Endothelial cell of umbilical vein (primary cell): ENCODE results near the gene FHIP2A. TPM values are rescaled to one million over a fixed set of nuclear protein-coding genes. Genes with fewer than 3 reads are reported as not detected.

ENCODE experiments used
- BruUV-seq: library from RNA; stranded (reverse); fragments of 400-500 nt; replicated peaks from 2 replicates; lab custom pipeline; 2021; lab: Mats Ljungman, UMichigan
- CTCF ChIA-PET: fragments of 300-600, 350-600 bp; sonication (Branson Sonifier 250); formaldehyde crosslinking; loops from one replicate; lab custom pipeline; 2021; ENCODE audit warnings: antibody characterized with exemption, inconsistent platforms; lab: Charles Lee
- POLR2A ChIA-PET: fragments of 300-600, 350-600 bp; sonication (Branson Sonifier 250); formaldehyde crosslinking; loops from one replicate; lab custom pipeline; 2021; ENCODE audit warnings: antibody characterized with exemption, inconsistent platforms; lab: Charles Lee
- DNase-seq: peaks from one replicate; pipeline ENCODE4 v3.0.0-alpha.2; 2011; ENCODE audit warnings: low read depth, low spot score
- FAIRE-seq: peaks from 2 replicates; lab custom pipeline; 2011; peaks lifted over from hg19 to GRCh38; lab: Jason Lieb, UNC
- H2AFZ ChIP-seq: 2 replicates; pipeline ENCODE4 v1.6.0; 2012; ENCODE audit warnings: low read depth, low read length, control low read depth, inconsistent platforms
- H3K27ac ChIP-seq: 2 replicates; pipeline ENCODE4 v1.5.1; 2011; ENCODE audit warnings: low read depth, mild to moderate bottlenecking, control low read depth, low read length, moderate library complexity; ENCODE audit not compliant: insufficient read depth
- H3K27me3 ChIP-seq, 2 experiments: 2 replicates each; pipeline versions ENCODE4 v1.6.0 to v1.6.1; 2011; ENCODE audit warnings: low read length in 2 of 2, mixed read lengths in 1 of 2; ENCODE audit not compliant: control insufficient read depth in 2 of 2, insufficient read depth in 2 of 2
- H3K36me3 ChIP-seq, 2 experiments: 2 replicates in 1 of 2; 3 replicates in 1 of 2; pipeline ENCODE4 v1.5.1; 2011; ENCODE audit warnings: low read length in 2 of 2, mild to moderate bottlenecking in 1 of 2, moderate library complexity in 1 of 2; ENCODE audit not compliant: control insufficient read depth in 2 of 2, insufficient read depth in 2 of 2; ENCODE audit errors: extremely low read depth in 1 of 2
- H3K4me1 ChIP-seq: 3 replicates; pipeline ENCODE4 v1.5.1; 2011; ENCODE audit warnings: mild to moderate bottlenecking, low read length; ENCODE audit not compliant: control insufficient read depth, insufficient read depth; ENCODE audit errors: extremely low read depth
- H3K4me2 ChIP-seq: 2 replicates; pipeline ENCODE4 v1.6.1; 2011; ENCODE audit warnings: low read length, control low read depth, mixed read lengths; ENCODE audit not compliant: insufficient read depth
- H3K4me3 ChIP-seq, 3 experiments: fragments of 200-600 bp in 1 of 3; sonication (generic), shearing (Covaris generic) in 1 of 3; replicated peaks in 1 of 3; 2 replicates each; pipeline ENCODE4 v1.5.1; 2011 to 2016; ENCODE audit warnings: control low read depth in 3 of 3, low read length in 3 of 3, mild to moderate bottlenecking in 2 of 3, inconsistent platforms in 1 of 3, low read depth in 1 of 3, moderate library complexity in 1 of 3; ENCODE audit not compliant: insufficient read depth in 1 of 3
- H3K79me2 ChIP-seq: 2 replicates; pipeline ENCODE4 v1.6.0; 2012; ENCODE audit warnings: low read length, inconsistent platforms; ENCODE audit not compliant: control insufficient read depth, insufficient read depth
- H3K9ac ChIP-seq: replicated peaks from 2 replicates; pipeline ENCODE3; 2011; ENCODE audit warnings: low read length, control low read depth; ENCODE audit not compliant: insufficient read depth; ENCODE audit errors: extremely low read depth
- H3K9me1 ChIP-seq: replicated peaks from 3 replicates; pipeline ENCODE4 v1.6.0; 2011; ENCODE audit warnings: mild to moderate bottlenecking, low read length; ENCODE audit not compliant: control insufficient read depth, insufficient read depth; ENCODE audit errors: extremely low read depth
- H3K9me3 ChIP-seq: replicated peaks from 2 replicates; pipeline ENCODE4 v1.5.1; 2012; ENCODE audit warnings: low read length, inconsistent platforms; ENCODE audit not compliant: control insufficient read depth, insufficient read depth
- H4K20me1 ChIP-seq: replicated peaks from 2 replicates; pipeline ENCODE3; 2011; ENCODE audit warnings: mild to moderate bottlenecking, low read length; ENCODE audit not compliant: control insufficient read depth, insufficient read depth; ENCODE audit errors: extremely low read depth
- EZH2 ChIP-seq: IDR thresholded peaks from 2 replicates; pipeline ENCODE4 v1.6.1; 2012; ENCODE audit warnings: borderline replicate concordance, low read depth, mild to moderate bottlenecking, moderate library complexity, low read length, inconsistent platforms; ENCODE audit not compliant: severe bottlenecking
- FOS ChIP-seq: IDR thresholded peaks from 2 replicates; pipeline ENCODE4 v1.6.1; 2011; ENCODE audit warnings: mild to moderate bottlenecking, low read length, moderate library complexity, borderline replicate concordance; ENCODE audit not compliant: insufficient read depth
- GATA2 ChIP-seq: IDR thresholded peaks from 2 replicates; pipeline ENCODE4 v1.7.0; 2011; ENCODE audit warnings: low read depth, mild to moderate bottlenecking, moderate library complexity, mixed read lengths, low read length; ENCODE audit not compliant: insufficient read length, insufficient read depth
- JUN ChIP-seq: IDR thresholded peaks from 2 replicates; pipeline ENCODE4 v1.6.1; 2011; ENCODE audit warnings: borderline replicate concordance, low read depth; ENCODE audit not compliant: insufficient read length, insufficient read depth
- MYC ChIP-seq: IDR thresholded peaks from one replicate; pipeline ENCODE4 v1.6.1; 2011; ENCODE audit warnings: mild to moderate bottlenecking, low read depth, low read length
- POLR2A ChIP-seq: IDR thresholded peaks from 2 replicates; pipeline ENCODE4 v1.6.1; 2012; ENCODE audit warnings: low read depth, mild to moderate bottlenecking, control low read depth, low read length
- POLR2AphosphoS5 ChIP-seq: IDR thresholded peaks from 2 replicates; pipeline ENCODE4 v1.6.1; 2012; ENCODE audit warnings: low read depth, mild to moderate bottlenecking, control low read depth, low read length, moderate library complexity; ENCODE audit not compliant: insufficient read depth
- dilution Hi-C: fragments of 300-500 bp; cut with MboI; formaldehyde crosslinking; loops from one replicate; pipeline ENCODE4 v1.15.0; 2019; ENCODE audit warnings: low sequenced_read_pairs; ENCODE audit not compliant: extremely low pct_ligation_motif_present
- intact Hi-C: fragments of 100-400 bp; cut with micrococcal nuclease; formaldehyde crosslinking; loops from one replicate; pipeline ENCODE4 v1.10.0; 2022
- polyA plus RNA-seq, 4 experiments: library from polyadenylated mRNA; depleted of rRNA in 3 of 4; stranded (reverse) in 3 of 4; unstranded in 1 of 4; fragments of >200 nt; gene quantifications; 2 replicates each; pipeline versions ENCODE4 v1.2.1 to v1.2.3, GENCODE V29; 2011 to 2012; ENCODE audit warnings: missing spikeins in 1 of 4
- total RNA-seq: library from RNA; stranded (reverse); gene quantifications from 2 replicates; pipeline ENCODE4 v1.2.3, GENCODE V29; 2021
- TF ChIP-seq, protein P1 (sequence below), 2 donors: IDR thresholded peaks; 1 replicate in 1 of 2; 2 replicates in 1 of 2; pipeline ENCODE4 v1.5.1; 2011; ENCODE audit warnings: low read length in 2 of 2, mild to moderate bottlenecking in 2 of 2, moderate library complexity in 2 of 2, control low read depth in 1 of 2, inconsistent platforms in 1 of 2, low read depth in 1 of 2; ENCODE audit not compliant: insufficient read depth in 1 of 2; ENCODE audit errors: extremely low read depth in 1 of 2
- TF ChIP-seq, protein P2 (sequence below): IDR thresholded peaks from 2 replicates; pipeline ENCODE4 v1.6.1; 2011; ENCODE audit not compliant: insufficient read depth, insufficient read length

Gene FHIP2A
- total and polyA plus RNA-seq, 2 donors (not counting 3 experiments of a cell fraction or from before 2014, with no cell fraction given) = 13.3 to 39.6 TPM

DNA sequence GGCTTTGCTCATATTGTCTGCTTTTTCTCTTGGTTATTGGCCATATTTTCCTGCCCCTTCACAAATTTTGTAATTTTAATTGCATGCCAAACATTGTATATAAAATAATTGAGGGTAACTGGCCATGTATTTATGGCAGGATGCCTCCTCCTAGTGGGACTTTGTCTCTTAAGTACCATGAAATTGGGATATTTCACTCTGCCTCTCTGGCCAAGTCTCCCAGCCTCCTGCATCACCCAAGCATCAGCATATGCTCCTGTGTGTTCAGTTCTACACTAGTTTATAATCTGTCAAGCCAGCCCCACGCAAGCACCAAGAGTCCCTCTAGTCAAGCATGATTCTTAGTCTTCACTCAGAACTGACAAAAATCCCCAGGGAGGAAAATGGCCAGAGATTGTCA is 44.2 kb upstream of the FHIP2A start:
- intact Hi-C loops (no loop called here), dilution Hi-C loops (loop anchor here (25.0 kb wide), 1 partner anchor 215 kb away; no protein-coding TSS in a partner anchor)
- no peaks in the 10 kb centered on the region for H4K20me1 ChIP-seq
- H3K9ac ChIP-seq = no peak overlapping the region
- no peak overlapping the region for H3K4me3 ChIP-seq
- no peaks in the 10 kb centered on the region for H3K9me1 ChIP-seq
- H2AFZ ChIP-seq = no peak overlapping the region
- H3K36me3 ChIP-seq = no peaks in the 10 kb centered on the region
- ChIA-PET CTCF (interaction anchor here (0.6 to 1.5 kb wide), 2 partner anchors 9 to 74 kb away, joined by 3 to 4 read pairs; no protein-coding TSS in a partner anchor), POLR2A (no interaction called here)
- DNase-seq (no peak), FAIRE-seq (no peak)
- H3K4me1 ChIP-seq = peaks cover 28% of the 10 kb centered on the region
- no peak overlapping the region for H3K27ac ChIP-seq
- BruUV-seq = no TSS peak
- H3K79me2 ChIP-seq = no peaks in the 10 kb centered on the region
- no peaks in the 10 kb centered on the region for H3K27me3 ChIP-seq
- no peak overlapping the region for H3K4me2 ChIP-seq
- H3K9me3 ChIP-seq = no peaks in the 10 kb centered on the region
- TF ChIP-seq JUN (no peak), EZH2 (no peak), POLR2AphosphoS5 (no peak), FOS (no peak), POLR2A (no peak), GATA2 (no peak), MYC (no peak)
- TF ChIP-seq, protein P1, sequence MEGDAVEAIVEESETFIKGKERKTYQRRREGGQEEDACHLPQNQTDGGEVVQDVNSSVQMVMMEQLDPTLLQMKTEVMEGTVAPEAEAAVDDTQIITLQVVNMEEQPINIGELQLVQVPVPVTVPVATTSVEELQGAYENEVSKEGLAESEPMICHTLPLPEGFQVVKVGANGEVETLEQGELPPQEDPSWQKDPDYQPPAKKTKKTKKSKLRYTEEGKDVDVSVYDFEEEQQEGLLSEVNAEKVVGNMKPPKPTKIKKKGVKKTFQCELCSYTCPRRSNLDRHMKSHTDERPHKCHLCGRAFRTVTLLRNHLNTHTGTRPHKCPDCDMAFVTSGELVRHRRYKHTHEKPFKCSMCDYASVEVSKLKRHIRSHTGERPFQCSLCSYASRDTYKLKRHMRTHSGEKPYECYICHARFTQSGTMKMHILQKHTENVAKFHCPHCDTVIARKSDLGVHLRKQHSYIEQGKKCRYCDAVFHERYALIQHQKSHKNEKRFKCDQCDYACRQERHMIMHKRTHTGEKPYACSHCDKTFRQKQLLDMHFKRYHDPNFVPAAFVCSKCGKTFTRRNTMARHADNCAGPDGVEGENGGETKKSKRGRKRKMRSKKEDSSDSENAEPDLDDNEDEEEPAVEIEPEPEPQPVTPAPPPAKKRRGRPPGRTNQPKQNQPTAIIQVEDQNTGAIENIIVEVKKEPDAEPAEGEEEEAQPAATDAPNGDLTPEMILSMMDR (IDR thresholded peaks at IDR 0.05; ENCODE audit: extremely low read depth in 1 of 2, insufficient read depth in 1 of 2, low read depth in 1 of 2, low read length in 2 of 2) = no peak
- TF ChIP-seq, protein P2, sequence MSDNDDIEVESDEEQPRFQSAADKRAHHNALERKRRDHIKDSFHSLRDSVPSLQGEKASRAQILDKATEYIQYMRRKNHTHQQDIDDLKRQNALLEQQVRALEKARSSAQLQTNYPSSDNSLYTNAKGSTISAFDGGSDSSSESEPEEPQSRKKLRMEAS = no peak
